DLD1 (cell line): ENCODE data around the gene TDRD7.

Experiments
- in situ Hi-C: cut with HindIII; loops from 2 replicates; pipeline ENCODE4 v1.10.0; 2017; ENCODE audit warnings: low sequenced_read_pairs

TDRD7 gene

DNA sequence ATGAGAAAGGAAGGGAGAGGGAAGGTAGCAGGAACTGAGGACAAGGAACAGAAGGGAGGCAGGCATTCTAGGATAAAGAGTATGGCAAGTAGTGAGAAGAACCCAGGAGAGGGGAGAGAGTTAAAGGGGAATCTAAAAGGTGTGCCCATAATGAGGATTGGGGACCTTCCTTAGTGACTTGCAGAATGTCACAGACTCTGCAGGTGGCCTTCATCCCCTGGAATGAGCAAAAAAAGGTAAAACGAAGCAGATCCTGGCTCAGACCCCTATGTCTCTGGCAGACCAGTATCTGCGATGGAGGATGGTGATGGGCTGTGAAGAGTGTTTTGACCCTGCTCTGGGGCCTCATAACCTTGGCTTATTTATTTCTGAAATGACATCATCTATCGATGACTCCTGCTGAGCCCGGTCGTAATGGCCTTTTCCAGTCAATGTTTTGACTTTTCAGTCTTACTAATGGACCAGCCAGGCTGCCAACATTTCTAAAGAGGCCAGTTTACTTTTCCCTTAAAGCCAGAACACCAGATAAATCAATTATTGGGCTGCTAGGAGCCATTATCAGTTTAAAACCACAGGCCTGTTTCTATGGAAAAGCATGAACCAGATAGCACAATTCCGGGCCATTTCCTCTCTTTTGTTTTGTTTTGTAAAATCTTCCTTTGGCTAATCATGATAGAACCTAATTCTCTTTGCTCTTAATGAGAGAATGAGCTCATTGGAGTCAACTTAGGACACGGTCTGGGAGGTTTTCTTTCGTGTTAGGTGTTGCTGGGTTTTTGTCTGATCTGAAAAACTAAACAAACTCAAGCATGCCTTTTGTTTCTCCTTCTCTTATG, 92.7 kb downstream of the TDRD7 start:
- in situ Hi-C loops = no loop called here

GRCh38 chr9:97505845-97506244, 93.9 kb downstream of the TDRD7 start:
- in situ Hi-C loops = no loop called here

DNA sequence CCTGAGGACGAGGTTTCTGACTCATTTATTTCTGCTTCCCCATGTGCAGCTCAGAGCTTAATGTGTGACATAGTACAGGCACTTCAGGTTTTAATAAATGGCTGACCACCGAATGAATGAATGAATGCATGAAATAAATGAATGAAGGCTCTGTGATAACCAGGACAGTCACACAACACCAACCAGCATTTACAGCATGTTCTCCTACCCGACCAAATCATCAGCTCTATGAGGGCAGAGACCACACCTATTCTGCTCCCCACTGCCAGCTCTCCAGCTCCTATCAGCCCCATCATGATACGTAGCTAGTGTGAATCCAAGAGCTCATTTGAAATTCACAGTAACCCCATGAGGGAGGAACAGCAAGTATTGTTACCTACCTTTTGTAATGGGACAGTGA, 94.4 kb downstream of the TDRD7 start:
- in situ Hi-C loops = no loop called here

DNA sequence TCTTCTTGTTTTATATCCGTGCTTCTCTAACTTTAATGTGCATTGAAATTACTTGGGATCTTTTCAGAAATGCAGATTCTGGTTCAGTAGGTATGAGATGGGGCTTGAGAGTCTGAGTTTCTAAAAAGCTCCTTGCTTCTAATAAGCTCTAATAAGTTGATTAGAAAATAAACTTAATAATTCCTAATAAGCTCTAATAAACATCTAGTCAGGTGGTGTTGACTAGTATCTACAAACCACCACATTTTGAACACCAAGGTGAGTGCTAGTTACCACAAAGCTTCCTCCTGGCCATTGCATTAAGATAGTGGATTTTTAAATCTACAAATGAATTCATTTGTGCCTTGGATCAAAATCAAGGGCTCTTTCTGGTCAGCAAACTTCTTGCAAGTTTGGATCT, 94.9 kb downstream of the TDRD7 start:
- in situ Hi-C loops = no loop called here

- in situ Hi-C loops = no loop called here
These were observed 95.6 kb downstream of the TDRD7 start for GRCh38 chr9:97507428-97507984.

- in situ Hi-C loops = no loop called here
These were observed 97.0 kb downstream of the TDRD7 start for GRCh38 chr9:97508852-97509251.

DNA sequence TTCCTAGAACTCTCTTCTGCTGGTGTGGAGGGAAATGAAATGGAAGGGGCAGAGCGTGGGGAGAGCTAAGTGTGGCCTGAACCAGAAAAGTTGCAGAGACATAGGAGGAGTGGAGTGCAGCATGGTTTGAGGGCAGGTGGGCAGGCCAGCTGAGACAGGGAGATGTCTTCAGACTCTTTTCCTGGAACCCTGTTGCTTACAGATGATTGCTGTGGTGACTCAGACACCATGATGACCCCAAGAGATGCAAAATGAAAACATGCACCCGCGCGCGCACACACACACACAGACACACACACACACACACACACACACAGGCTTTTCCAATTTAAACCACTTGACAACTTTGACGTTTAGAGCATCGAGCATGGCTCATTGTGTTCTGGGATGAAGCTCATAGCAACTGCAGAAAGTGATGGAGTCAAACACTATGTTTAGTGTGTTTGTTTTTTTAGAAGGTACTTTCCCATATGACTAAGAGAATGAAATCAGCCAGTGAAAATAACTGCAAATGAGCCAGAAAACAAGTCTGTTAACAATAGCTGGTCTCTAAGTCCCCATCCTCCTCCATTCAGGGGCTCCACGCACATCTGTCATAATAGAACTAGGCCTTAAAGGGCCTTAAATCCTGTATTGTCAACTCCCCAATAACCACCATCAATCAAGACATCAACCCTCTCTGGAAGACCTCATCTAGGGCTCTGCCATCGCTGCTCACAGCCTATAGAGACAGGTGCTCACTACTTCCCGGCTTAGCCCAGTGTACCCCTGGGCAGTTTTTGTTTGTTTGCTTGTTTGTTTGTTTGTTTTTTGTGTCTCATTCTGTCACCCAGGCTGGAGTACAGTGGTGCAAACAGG, 99.1 kb downstream of the TDRD7 start:
- in situ Hi-C loops = no loop called here

DNA sequence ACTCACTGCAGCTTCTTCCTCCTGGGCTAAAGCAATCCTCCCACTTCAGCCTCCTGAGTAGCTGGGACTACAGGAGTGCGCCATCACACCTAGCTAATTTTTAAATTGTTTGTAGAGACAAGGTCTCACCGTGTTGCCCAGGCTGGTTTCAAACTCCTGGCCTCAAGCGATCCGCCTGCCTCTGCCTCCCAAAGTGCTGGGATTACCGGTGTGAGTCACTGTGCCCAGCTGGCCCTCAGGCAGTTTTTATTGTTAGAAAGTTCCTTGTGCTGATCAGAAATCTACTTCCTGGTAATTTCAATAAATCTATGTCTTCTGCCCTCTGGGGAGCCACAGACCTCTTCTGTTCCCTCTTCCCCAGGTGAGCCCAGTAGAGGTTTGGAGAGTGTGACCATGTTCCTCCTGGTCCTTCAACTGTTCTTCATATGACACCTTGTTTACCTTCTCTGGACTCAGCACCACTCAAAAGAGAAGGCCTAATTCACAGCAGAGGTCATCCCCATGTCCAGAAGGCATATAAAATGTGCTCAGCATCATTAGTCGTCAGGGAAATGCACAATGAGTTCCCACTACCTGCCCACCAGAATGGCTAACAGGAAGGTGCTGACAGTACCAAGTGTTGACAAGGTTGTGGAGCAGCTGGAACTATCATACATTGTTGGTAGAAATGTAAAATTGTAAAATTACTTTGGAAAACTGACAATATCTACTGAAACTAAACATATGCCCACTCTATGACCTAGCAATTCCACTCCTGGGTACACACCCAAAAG, 99.9 kb downstream of the TDRD7 start:
- in situ Hi-C loops = no loop called here

DNA sequence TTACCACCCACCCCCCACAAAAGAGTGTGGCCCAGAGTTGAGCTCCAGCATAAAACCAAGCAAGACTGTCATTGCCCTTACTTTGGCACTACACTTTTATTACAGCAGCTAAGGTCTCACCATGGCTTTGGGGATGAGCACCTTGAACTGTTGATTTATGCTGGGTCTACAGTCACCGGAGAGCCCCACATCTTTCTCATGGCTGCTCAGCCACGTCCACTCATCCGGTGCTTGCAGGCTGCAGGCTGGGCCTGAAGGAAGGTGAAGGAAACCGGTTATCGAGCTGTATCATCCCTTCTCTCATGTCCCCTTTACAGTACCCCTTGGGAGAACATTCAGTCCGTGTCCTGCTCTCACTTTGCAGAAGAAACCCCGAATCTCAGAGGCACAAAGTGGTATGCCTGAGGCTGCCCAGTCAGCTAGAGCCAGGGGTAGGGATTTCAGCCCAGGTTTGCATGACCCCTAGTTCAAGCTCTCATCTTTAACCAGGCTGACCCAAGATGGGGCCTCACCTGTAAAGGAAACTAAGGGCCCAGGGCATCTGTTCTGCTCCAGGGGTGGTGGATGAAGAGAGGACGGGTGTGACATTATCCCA, 101.2 kb downstream of the TDRD7 start:
- in situ Hi-C loops = no loop called here

- in situ Hi-C loops = no loop called here
These were observed 102.6 kb downstream of the TDRD7 start for GRCh38 chr9:97514531-97514930.

- in situ Hi-C loops = no loop called here
These were observed 103.8 kb downstream of the TDRD7 start for GRCh38 chr9:97515662-97516061.

- in situ Hi-C loops = no loop called here
These were observed 104.2 kb downstream of the TDRD7 start for GRCh38 chr9:97516111-97516510.

DNA sequence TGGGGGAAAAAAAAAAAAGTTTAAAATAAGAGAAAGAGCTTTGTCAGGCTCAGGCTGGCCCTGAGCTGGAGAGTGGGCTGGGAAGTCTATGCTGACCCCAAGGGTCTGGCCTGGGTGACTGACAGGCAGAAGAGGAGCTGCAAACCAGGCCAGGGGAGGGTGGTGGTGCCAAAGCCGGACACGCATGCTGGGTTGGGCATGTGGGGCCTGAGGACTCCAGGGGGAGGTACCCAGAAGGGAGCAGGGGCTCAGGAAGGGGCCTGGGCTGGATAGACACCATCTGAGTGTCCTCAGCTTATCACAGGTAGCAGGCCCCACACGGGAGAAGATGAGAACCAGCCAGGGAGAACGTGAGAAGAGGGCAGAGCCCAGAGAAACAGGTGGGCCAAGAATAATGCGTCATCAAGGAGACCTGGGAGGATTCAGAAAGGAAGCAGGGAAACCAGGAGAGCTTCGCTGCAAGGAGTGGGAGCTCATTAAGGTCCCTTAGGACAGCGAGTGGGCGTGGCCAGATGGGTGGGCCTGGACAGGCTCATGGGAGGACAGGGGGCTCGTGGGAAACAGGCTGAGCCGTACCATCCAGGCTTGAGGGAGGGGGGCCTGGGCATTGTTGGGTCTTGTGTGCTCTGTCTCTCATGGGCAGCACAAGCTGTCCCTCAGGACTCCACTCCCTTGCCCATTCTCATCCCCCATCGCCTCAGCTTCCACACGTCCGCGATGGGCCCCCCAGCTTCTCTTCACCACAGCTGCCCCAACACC, 105.6 kb downstream of the TDRD7 start:
- in situ Hi-C loops = no loop called here

DNA sequence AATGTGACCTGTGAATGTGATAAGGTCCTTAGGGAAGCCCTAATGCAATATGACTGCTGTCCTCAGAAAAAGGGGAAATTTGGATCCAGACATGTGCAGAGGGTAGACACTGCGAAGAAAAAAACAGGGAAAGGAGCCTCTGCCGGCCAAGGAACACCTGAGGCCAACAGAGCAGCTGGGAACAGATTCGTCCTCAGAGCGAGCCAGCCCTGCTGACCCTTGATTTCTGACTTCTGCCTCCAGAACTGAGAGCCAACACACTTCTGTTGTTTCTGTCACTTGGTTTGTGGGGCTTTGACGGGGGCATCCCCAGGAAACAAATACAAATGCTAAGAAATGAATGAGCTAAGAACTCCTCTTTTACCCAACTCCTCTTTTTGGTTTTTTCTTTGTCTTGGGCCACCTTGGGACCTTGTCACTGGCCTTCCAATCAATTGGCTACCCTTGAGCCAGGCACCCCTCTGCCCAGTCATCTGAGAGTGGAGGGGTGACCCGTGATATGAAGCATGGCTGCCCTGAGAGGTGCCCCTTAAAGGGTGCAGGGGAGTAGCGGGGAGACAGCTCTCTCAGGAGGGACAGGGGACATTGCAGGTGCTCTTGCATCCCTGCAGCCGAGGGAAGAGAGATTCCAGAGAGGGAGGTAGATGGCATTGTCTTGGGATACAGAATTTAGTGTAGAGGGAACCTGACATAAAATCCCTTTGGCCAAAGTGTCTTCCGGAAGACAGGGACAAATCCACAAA, 106.4 kb downstream of the TDRD7 start:
- in situ Hi-C loops = no loop called here

- in situ Hi-C loops = no loop called here
These were observed 107.0 kb downstream of the TDRD7 start for GRCh38 chr9:97518909-97519307.

DNA sequence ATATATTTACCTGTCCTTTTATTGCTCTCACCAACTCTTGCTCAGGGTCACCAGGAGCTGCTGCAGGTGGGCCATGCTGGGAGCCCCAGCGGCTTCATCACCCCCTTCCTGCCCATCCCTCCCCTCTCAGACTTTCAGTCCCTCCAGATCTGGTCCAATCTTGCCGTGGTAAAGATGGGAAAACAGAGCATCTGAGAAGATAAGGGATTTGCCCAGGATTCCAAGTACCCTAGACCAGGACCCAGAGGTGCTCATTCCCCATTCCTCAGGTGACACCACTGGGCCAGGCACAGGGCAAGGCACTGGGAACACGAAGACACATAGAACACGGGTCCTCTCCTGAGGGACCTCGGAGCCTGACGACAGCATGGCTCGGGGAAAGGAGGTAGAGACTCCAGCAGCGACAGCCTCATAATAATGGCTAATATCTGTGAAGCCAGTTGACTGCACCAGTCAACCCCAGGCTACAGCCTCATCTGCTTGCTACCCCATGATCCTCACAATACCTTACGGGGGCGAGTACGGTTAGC, 107.6 kb downstream of the TDRD7 start:
- in situ Hi-C loops = no loop called here

GRCh38 chr9:97521576-97522333, 109.9 kb downstream of the TDRD7 start:
- in situ Hi-C loops = no loop called here

DNA sequence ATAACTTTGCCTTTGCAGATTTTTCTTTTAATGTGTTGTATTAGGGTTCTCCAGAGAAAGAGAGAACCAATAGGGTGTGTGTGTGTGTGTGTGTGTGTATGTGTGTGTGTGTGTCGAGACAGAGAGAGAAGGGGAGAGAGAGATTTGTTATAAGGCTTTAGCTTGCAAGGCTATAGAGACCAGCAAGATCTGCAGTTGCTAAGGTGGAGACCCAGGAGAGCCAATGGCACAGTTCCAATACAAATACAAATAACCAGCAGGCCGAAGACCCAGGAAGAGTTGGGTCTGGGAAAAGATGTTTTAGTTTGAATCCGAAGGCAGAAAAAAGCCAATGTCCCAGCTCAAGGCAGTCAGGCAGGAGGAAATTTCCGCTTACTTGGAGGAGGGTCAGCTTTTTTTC, 112.5 kb downstream of the TDRD7 start:
- in situ Hi-C loops = no loop called here
